Colonic mucosa (tissue), 4 donors: Measurements from ENCODE around the gene CFAP299. TPM values are rescaled to one million over a fixed set of nuclear protein-coding genes. Genes with fewer than 3 reads are reported as not detected.

ENCODE experiments used
- DNase-seq: peaks from one replicate; pipeline ENCODE4 v3.0.0-alpha.2; 2020
- H3K27ac ChIP-seq: fragments of 200-600 bp; one replicate; pipeline ENCODE4 v1.8.0; 2021
- H3K27me3 ChIP-seq: fragments of 200-600 bp; one replicate; pipeline ENCODE4 v1.8.0; 2021
- H3K36me3 ChIP-seq: fragments of 200-600 bp; one replicate; pipeline ENCODE4 v1.8.0; 2021
- H3K4me1 ChIP-seq: fragments of 200-600 bp; one replicate; pipeline ENCODE4 v1.8.0; 2021; ENCODE audit warnings: mild to moderate bottlenecking
- H3K4me3 ChIP-seq: fragments of 200-600 bp; one replicate; pipeline ENCODE4 v1.8.0; 2021
- H3K9ac ChIP-seq, 2 donors: one replicate each; pipeline ENCODE4 v1.7.0; 2013; ENCODE audit warnings: control low read depth in 2 of 2, low read depth in 2 of 2, low read length in 2 of 2
- H3K9me3 ChIP-seq: fragments of 200-600 bp; one replicate; pipeline ENCODE4 v1.8.0; 2021
- CTCF ChIP-seq: fragments of 200-600 bp; IDR thresholded peaks from one replicate; pipeline ENCODE4 v1.8.0; 2022; ENCODE audit warnings: antibody characterized with exemption, mild to moderate bottlenecking
- intact Hi-C: fragments of 100-400 bp; cut with DNase I; formaldehyde crosslinking; loops from one replicate; pipeline ENCODE4 v1.14.1; 2022
- total RNA-seq, 2 donors: library from RNA; stranded (reverse); fragmentation: NEBNext Ultra II Directional in 1 of 2; extraction: Animal tissue kit (Norgen Biotek cat#: 25700) in 1 of 2; gene quantifications; one replicate each; pipeline ENCODE4 v1.2.1, GENCODE V29; 2021
- donor health status: healthy.
- donor health status: DM: no; HTN: no; CAD: no.
- donor health status: DM: no; HTN: no; CAD: no.

The CFAP299 gene
- total RNA-seq, 2 donors from 2014 or later = not detected

GRCh38 chr4:80388284-80388607 lies 52.7 kb downstream of the CFAP299 start:
- H3K36me3 ChIP-seq = no peaks in the 10 kb centered on the region
- H3K27me3 ChIP-seq = no peaks in the 10 kb centered on the region
- no peak overlapping the region for H3K27ac ChIP-seq
- no peak overlapping the region for H3K4me3 ChIP-seq
- no peak for TF ChIP-seq CTCF
- intact Hi-C loops = no loop called here
- no peaks in the 10 kb centered on the region for H3K9me3 ChIP-seq
- no peaks in the 10 kb centered on the region for H3K4me1 ChIP-seq
- H3K9ac ChIP-seq = no peak overlapping the region
- DNase-seq = no peak

- no peak overlapping the region for H3K4me3 ChIP-seq
Observed at GRCh38 chr4:80390178-80390577, 54.6 kb downstream of the CFAP299 start.

GRCh38 chr4:80393246-80393969 lies 57.9 kb downstream of the CFAP299 start:
- Histone ChIP-seq H3K27ac (no peak overlapping the region), H3K4me1 (no peaks in the 10 kb centered on the region), H3K9ac (no peak overlapping the region), H3K27me3 (no peaks in the 10 kb centered on the region), H3K9me3 (no peaks in the 10 kb centered on the region), H3K4me3 (no peak overlapping the region), H3K36me3 (no peaks in the 10 kb centered on the region)
- no peak for TF ChIP-seq CTCF
- intact Hi-C loops = no loop called here
- DNase-seq = no peak

More at GRCh38 chr4:80390178-80390577, 54.6 kb downstream of the CFAP299 start:
- H3K4me1 ChIP-seq = no peaks in the 10 kb centered on the region
- DNase-seq = no peak
- H3K9ac ChIP-seq = no peak overlapping the region
- no peaks in the 10 kb centered on the region for H3K27me3 ChIP-seq
- H3K9me3 ChIP-seq = no peaks in the 10 kb centered on the region
- intact Hi-C loops = no loop called here
- H3K27ac ChIP-seq = no peak overlapping the region
- no peaks in the 10 kb centered on the region for H3K36me3 ChIP-seq
- no peak for TF ChIP-seq CTCF

GRCh38 chr4:80393970-80394250 lies 58.4 kb downstream of the CFAP299 start:
- no peaks in the 10 kb centered on the region for H3K36me3 ChIP-seq
- H3K27ac ChIP-seq = no peak overlapping the region
- intact Hi-C loops = no loop called here
- no peaks in the 10 kb centered on the region for H3K27me3 ChIP-seq
- no peaks in the 10 kb centered on the region for H3K4me1 ChIP-seq
- H3K9me3 ChIP-seq = no peaks in the 10 kb centered on the region
- no peak overlapping the region for H3K9ac ChIP-seq
- no peak for TF ChIP-seq CTCF
- DNase-seq = no peak
- H3K4me3 ChIP-seq = no peak overlapping the region

- no peaks in the 10 kb centered on the region for H3K9me3 ChIP-seq
- no peak for TF ChIP-seq CTCF
- H3K36me3 ChIP-seq = no peaks in the 10 kb centered on the region
- intact Hi-C loops = no loop called here
- DNase-seq = no peak
- no peaks in the 10 kb centered on the region for H3K4me1 ChIP-seq
- H3K27ac ChIP-seq = no peak overlapping the region
- no peaks in the 10 kb centered on the region for H3K27me3 ChIP-seq
- no peak overlapping the region for H3K4me3 ChIP-seq
- no peak overlapping the region for H3K9ac ChIP-seq
Observed at GRCh38 chr4:80407246-80407645, 71.7 kb downstream of the CFAP299 start.
